PFSK-1 (cell line): ENCODE measurements around the gene OR1F1.

Source experiments
- FOXP2 ChIP-seq: optimal IDR thresholded peaks from 2 replicates; pipeline ENCODE3; 2011; ENCODE audit warnings: borderline replicate concordance, control low read depth, inconsistent platforms; ENCODE audit not compliant: insufficient read depth; ENCODE audit errors: extremely low read length, extremely low read depth
- POLR2AphosphoS5 ChIP-seq: IDR thresholded peaks from 2 replicates; pipeline ENCODE4 v1.6.1; 2012; ENCODE audit warnings: low read depth, mild to moderate bottlenecking, control low read depth, low read length, moderate library complexity
- SIN3A ChIP-seq: IDR thresholded peaks from 2 replicates; pipeline ENCODE4 v1.6.1; 2012; ENCODE audit warnings: mild to moderate bottlenecking, low read length, moderate library complexity, borderline replicate concordance; ENCODE audit not compliant: insufficient read depth
- TAF1 ChIP-seq: IDR thresholded peaks from 2 replicates; pipeline ENCODE4 v1.6.1; 2012; ENCODE audit warnings: low read length, control low read depth, borderline replicate concordance; ENCODE audit not compliant: insufficient read depth
- TF ChIP-seq, protein P1 (sequence below), 2 experiments: IDR thresholded peaks; 2 replicates each; pipeline versions ENCODE4 v1.6.1 to v1.8.0; 2011 to 2012; ENCODE audit warnings: low read depth in 2 of 2, low read length in 2 of 2, control low read depth in 1 of 2, inconsistent platforms in 1 of 2, mild to moderate bottlenecking in 1 of 2, moderate library complexity in 1 of 2; ENCODE audit not compliant: insufficient read depth in 1 of 2

OR1F1 gene

GRCh38 chr16:3182608-3183444 is 5.2 kb upstream of the OR1F1 start:
- TF ChIP-seq SIN3A (no peak), POLR2AphosphoS5 (no peak), TAF1 (no peak), FOXP2 (no peak)
- TF ChIP-seq, protein P1, sequence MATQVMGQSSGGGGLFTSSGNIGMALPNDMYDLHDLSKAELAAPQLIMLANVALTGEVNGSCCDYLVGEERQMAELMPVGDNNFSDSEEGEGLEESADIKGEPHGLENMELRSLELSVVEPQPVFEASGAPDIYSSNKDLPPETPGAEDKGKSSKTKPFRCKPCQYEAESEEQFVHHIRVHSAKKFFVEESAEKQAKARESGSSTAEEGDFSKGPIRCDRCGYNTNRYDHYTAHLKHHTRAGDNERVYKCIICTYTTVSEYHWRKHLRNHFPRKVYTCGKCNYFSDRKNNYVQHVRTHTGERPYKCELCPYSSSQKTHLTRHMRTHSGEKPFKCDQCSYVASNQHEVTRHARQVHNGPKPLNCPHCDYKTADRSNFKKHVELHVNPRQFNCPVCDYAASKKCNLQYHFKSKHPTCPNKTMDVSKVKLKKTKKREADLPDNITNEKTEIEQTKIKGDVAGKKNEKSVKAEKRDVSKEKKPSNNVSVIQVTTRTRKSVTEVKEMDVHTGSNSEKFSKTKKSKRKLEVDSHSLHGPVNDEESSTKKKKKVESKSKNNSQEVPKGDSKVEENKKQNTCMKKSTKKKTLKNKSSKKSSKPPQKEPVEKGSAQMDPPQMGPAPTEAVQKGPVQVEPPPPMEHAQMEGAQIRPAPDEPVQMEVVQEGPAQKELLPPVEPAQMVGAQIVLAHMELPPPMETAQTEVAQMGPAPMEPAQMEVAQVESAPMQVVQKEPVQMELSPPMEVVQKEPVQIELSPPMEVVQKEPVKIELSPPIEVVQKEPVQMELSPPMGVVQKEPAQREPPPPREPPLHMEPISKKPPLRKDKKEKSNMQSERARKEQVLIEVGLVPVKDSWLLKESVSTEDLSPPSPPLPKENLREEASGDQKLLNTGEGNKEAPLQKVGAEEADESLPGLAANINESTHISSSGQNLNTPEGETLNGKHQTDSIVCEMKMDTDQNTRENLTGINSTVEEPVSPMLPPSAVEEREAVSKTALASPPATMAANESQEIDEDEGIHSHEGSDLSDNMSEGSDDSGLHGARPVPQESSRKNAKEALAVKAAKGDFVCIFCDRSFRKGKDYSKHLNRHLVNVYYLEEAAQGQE (IDR thresholded peaks at IDR 0.05; ENCODE audit: insufficient read depth in 1 of 2, low read depth in 2 of 2, low read length in 2 of 2), result no peak

DNA sequence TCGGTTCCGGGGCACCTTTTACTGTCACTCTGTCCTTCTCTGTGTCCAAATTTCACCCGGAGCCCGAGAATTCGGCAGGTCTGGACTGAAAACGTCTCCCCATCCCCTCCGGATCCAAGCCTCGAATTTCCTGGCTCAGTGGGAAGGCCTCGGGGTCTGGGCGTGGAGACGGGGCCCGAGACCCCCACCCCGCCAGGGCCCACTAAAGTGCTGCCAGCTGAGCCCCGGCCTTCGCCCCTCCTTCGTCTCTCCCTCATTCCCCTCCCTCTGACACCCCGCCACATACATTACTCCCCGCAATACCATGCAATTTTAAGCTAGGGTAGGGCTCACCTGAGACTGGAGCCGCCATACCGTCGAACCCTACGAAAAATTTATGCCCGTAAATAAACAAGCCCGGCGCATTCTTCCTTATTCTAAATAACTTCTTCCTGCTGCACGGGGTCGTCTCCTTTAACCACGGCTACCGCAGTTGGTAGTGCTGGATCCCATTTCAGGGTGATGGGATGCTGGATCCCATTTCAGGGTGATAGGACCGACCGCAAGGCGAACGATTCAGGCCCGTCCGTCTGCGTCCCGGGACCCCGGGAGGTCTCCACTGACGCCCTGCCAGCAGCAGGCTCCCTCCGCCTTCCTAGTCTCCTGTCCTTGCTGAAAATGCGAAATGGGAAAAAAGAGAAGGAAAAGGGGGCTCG is 4.4 kb upstream of the OR1F1 start:
- TF ChIP-seq POLR2AphosphoS5 (no peak), TAF1 (no peak), SIN3A (no peak), FOXP2 (no peak)
- TF ChIP-seq, protein P1 (IDR thresholded peaks at IDR 0.05; ENCODE audit: insufficient read depth in 1 of 2, low read depth in 2 of 2, low read length in 2 of 2), result no peak

GRCh38 chr16:3186946-3187690 is 886 bp upstream of the OR1F1 start:
- TF ChIP-seq, protein P1 (IDR thresholded peaks at IDR 0.05; ENCODE audit: insufficient read depth in 1 of 2, low read depth in 2 of 2, low read length in 2 of 2), result no peak
- TF ChIP-seq POLR2AphosphoS5 (no peak), TAF1 (no peak), FOXP2 (no peak), SIN3A (no peak)

DNA sequence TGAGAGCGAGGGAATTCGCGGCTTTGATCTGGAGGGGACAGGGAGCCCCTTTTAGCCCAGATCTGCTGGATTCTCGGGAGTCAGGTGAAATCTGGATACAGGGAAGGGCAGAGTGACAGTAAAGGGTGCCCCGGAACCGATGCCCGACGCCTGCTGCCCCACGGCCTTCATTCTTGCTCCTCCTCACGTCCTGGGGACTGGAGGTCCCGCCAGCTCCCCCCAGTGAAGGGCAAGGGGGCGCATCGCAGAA is 596 bp downstream of the OR1F1 start:
- no peak for TF ChIP-seq FOXP2
- TF ChIP-seq POLR2AphosphoS5, result no peak
- no peak for TF ChIP-seq TAF1
- no peak for TF ChIP-seq SIN3A
- TF ChIP-seq, protein P1 (IDR thresholded peaks at IDR 0.05; ENCODE audit: insufficient read depth in 1 of 2, low read depth in 2 of 2, low read length in 2 of 2), result no peak
